PFSK-1 (cell line): Measurements from ENCODE around the gene CBR1.

ENCODE experiments used
- POLR2AphosphoS5 ChIP-seq: IDR thresholded peaks from 2 replicates; pipeline ENCODE4 v1.6.1; 2012; ENCODE audit warnings: low read depth, mild to moderate bottlenecking, control low read depth, low read length, moderate library complexity
- REST ChIP-seq, 2 experiments: IDR thresholded peaks; 2 replicates each; pipeline versions ENCODE4 v1.6.1 to v1.8.0; 2011 to 2012; ENCODE audit warnings: low read depth in 2 of 2, low read length in 2 of 2, control low read depth in 1 of 2, inconsistent platforms in 1 of 2, mild to moderate bottlenecking in 1 of 2, moderate library complexity in 1 of 2; ENCODE audit not compliant: insufficient read depth in 1 of 2
- SIN3A ChIP-seq: IDR thresholded peaks from 2 replicates; pipeline ENCODE4 v1.6.1; 2012; ENCODE audit warnings: mild to moderate bottlenecking, low read length, moderate library complexity, borderline replicate concordance; ENCODE audit not compliant: insufficient read depth
- TAF1 ChIP-seq: IDR thresholded peaks from 2 replicates; pipeline ENCODE4 v1.6.1; 2012; ENCODE audit warnings: low read length, control low read depth, borderline replicate concordance; ENCODE audit not compliant: insufficient read depth

DNA sequence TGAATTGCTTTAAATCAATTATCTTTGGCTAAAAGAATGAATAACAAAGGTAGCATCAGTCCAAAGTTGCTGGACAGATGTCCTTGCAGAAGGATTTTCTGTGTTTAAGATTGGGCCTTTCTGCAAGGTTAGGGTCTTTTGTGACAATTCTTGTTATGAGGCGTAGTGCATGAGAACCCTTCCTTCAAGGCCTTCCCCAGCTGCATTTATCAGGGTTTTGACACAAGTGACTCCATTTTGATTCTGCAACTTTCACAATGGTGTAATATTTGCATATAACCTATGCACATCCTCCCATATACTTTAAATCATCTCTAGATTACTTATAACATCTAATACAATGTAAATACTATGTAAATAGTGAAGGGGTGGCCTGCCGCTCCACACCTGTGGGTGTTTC lies 8.4 kb upstream of the CBR1 start:
- TF ChIP-seq REST (IDR thresholded peaks at IDR 0.05; ENCODE audit: insufficient read depth in 1 of 2, low read depth in 2 of 2, low read length in 2 of 2) = no peak
- TF ChIP-seq SIN3A = no peak
- no peak for TF ChIP-seq POLR2AphosphoS5
- TF ChIP-seq TAF1 = no peak
